Adrenal gland (tissue), 12 donors: ENCODE results near the gene SLC37A1. TPM values are rescaled to one million over a fixed set of nuclear protein-coding genes. Genes with fewer than 3 reads are reported as not detected.

Experiments
- DNase-seq, 7 donors: peaks; one replicate each; pipeline ENCODE4 v3.0.0-alpha.2; 2019 to 2020
- H3K27ac ChIP-seq, 5 donors: fragments of 200-600 bp; sonication (generic) in 4 of 5; 1 replicate in 3 of 5; 2 replicates in 2 of 5; pipeline versions ENCODE4 v1.5.1 to v1.8.0; 2016 to 2020; ENCODE audit warnings: mild to moderate bottlenecking in 1 of 5
- H3K27me3 ChIP-seq: fragments of 200-600 bp; 2 replicates; pipeline ENCODE4 v1.8.0; 2021
- H3K36me3 ChIP-seq, 2 donors: fragments of 200-600 bp; replicated peaks in 1 of 2; 1 replicate in 1 of 2; 2 replicates in 1 of 2; pipeline versions ENCODE4 v1.5.1 to v1.8.0; 2018 to 2022
- H3K4me1 ChIP-seq, 2 donors: fragments of 200-600 bp; replicated peaks in 1 of 2; 1 replicate in 1 of 2; 2 replicates in 1 of 2; pipeline versions ENCODE4 v1.5.1 to v1.8.0; 2018 to 2021
- H3K4me3 ChIP-seq, 4 donors: fragments of 200-600 bp; sonication (generic) in 3 of 4; one replicate each; pipeline ENCODE4 v1.5.1; 2016 to 2018
- H3K9me3 ChIP-seq, 3 donors: fragments of 200-600 bp; sonication (generic) in 1 of 3; replicated peaks in 1 of 3; 1 replicate in 2 of 3; 2 replicates in 1 of 3; pipeline versions ENCODE4 v1.5.1 to v1.8.0; 2016 to 2021
- POLR2A ChIP-seq, 2 donors: fragments of 450-650 bp; IDR thresholded peaks; one replicate each; pipeline ENCODE4 v1.6.1; 2017; ENCODE audit warnings: antibody characterized with exemption in 2 of 2, mild to moderate bottlenecking in 2 of 2, moderate library complexity in 1 of 2
- WGBS, 4 donors: extraction: QIAGEN DNeasy Blood & Tissue Kit in 2 of 4; methylation state at CpG; one replicate each; pipeline versions ENCODE4 v1.1.5 to v1.1.7; 2013 to 2017; 5-methylcytosine and 5-hydroxymethylcytosine counted together
- intact Hi-C, 2 donors: fragments of 100-400 bp; cut with DNase I; formaldehyde crosslinking; loops; one replicate each; pipeline versions ENCODE4 v1.14.1 to v1.15.0; 2022 to 2023
- polyA plus RNA-seq, 3 donors: library from polyadenylated mRNA; stranded (reverse); fragments of 200-250 nt in 2 of 3; fragments of 350-450 nt in 1 of 3; fragmentation: Illumina TruSeq in 1 of 3; extraction: RNeasy Lipid Tissue Mini Kit (QIAGEN cat#74804) in 1 of 3; gene quantifications; one replicate each; pipeline ENCODE4 v1.2.3, GENCODE V29; 2013 to 2014
- total RNA-seq, 9 donors: library from RNA; depleted of rRNA in 4 of 9; stranded (reverse); fragments of >200 nt in 4 of 9; fragments of 120-200 nt in 1 of 9; fragmentation: NEBNext Ultra II Directional in 1 of 9; extraction: Animal tissue kit (Norgen Biotek cat#: 25700) in 1 of 9; gene quantifications; one replicate each; pipeline versions ENCODE4 v1.1.0 to v1.2.4, GENCODE V29; 2013 to 2023
- TF ChIP-seq, protein P1 (sequence below), 6 experiments: fragments of 450-650 bp in 4 of 6; fragments of 200-600 bp in 2 of 6; sonication (generic) in 1 of 6; IDR thresholded peaks; 1 replicate in 5 of 6; 2 replicates in 1 of 6; pipeline versions ENCODE4 v1.5.1 to v1.8.0; 2016 to 2021; ENCODE audit warnings: antibody characterized with exemption in 6 of 6, mild to moderate bottlenecking in 2 of 6, moderate library complexity in 1 of 6
- donor health status: healthy with polysubstance abuse.
- donor health status: Bipolar disorder and iron deficiency.
- donor health status: DM: yes; HTN: yes; CAD: no.
- donor health status: DM: no; HTN: no; CAD: no.
- donor health status: DM: no; HTN: no; CAD: no.
- donor health status: DM: yes; HTN: yes; CAD: no.

Gene SLC37A1
- total and polyA plus RNA-seq, 12 donors = 4.8 to 27.2 (median 16.3) TPM

DNA sequence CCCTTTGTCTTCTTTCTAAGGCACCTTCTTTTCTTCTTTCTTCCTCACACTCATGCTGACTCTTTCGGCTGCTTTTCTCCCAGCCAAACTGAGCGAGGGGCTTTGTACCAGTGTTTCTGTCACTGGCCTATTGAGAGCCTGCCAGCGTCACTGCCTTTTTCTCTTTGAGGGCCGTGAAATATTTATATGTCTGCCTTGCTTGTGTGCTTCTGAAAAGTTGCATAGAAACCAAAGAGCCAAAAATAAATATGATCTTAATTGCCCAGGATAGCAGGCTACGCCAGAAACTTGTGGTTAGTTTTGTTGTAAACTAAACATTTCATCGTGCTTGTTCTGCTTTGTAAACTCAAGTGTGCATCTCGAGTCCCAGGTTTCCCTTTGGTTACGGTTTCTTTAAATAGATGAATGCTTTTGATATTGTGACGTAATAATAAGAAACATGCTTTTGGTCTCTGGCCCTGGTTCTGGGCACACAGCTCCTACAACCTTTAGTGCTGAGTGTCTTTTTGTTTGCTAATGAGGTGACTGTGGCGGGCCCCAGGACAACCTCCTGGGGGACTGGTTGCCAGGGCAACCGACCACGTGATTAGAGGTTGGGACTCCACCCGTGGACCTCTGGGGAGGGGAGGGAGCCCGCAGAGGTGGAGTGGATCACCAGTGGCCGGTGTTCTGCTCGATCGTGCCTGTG lies 10.8 kb downstream of the SLC37A1 start:
- Histone ChIP-seq H3K36me3 (peaks cover 0 to 7% of the 10 kb centered on the region in 2 donors), H3K4me3 (peak overlapping the region in 1 of 4 donors; percentile 5), H3K4me1 (peaks cover 13 to 29% of the 10 kb centered on the region in 2 donors), H3K27me3 (no peaks in the 10 kb centered on the region), H3K9me3 (no peaks in the 10 kb centered on the region), H3K27ac (peak overlapping the region in 2 of 5 donors; percentile 35 to 88)
- WGBS, 4 donors = 48 to 66% (median 60%) methylated on average over 10 to 17 of the region's 17 CpGs
- intact Hi-C loops = no loop called here
- no peak for TF ChIP-seq POLR2A (IDR thresholded peaks at IDR 0.05)
- TF ChIP-seq, protein P1, sequence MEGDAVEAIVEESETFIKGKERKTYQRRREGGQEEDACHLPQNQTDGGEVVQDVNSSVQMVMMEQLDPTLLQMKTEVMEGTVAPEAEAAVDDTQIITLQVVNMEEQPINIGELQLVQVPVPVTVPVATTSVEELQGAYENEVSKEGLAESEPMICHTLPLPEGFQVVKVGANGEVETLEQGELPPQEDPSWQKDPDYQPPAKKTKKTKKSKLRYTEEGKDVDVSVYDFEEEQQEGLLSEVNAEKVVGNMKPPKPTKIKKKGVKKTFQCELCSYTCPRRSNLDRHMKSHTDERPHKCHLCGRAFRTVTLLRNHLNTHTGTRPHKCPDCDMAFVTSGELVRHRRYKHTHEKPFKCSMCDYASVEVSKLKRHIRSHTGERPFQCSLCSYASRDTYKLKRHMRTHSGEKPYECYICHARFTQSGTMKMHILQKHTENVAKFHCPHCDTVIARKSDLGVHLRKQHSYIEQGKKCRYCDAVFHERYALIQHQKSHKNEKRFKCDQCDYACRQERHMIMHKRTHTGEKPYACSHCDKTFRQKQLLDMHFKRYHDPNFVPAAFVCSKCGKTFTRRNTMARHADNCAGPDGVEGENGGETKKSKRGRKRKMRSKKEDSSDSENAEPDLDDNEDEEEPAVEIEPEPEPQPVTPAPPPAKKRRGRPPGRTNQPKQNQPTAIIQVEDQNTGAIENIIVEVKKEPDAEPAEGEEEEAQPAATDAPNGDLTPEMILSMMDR (IDR thresholded peaks at IDR 0.05) = no peak
- peak in 1 of 7 donors; percentile 89 for DNase-seq

DNA sequence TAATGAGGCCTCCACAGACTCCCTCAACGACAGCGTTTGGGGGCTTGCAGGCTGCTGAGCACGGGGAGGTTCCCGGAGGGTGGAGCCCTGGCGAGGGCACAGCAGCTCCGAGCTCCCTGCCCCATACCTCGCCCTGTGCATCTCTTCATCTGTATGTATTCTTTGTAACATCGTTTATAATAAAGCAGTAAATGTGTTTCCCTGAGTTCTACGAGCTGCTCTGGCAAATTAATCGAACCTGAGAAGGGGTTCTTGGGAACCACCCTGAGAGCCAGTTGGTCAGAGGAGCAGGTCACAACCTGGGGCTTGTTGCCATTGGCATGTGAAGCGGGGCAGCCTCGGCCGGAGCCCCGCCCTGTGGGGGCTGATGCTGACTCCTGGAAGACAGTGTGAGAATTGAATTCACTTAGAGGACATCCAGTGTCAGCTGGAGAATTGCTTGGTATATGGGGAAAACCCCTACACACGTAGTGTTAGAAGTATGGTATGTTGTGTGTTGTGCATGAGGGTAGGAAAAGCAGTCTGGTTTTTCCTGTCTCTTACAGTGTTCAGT lies 11.5 kb downstream of the SLC37A1 start:
- H3K27ac ChIP-seq = peak overlapping the region in 2 of 5 donors; percentile 35 to 88
- peaks cover 0 to 7% of the 10 kb centered on the region in 2 donors for H3K36me3 ChIP-seq
- intact Hi-C loops = no loop called here
- peaks cover 13 to 29% of the 10 kb centered on the region in 2 donors for H3K4me1 ChIP-seq
- H3K9me3 ChIP-seq = no peaks in the 10 kb centered on the region
- 51 to 66% (median 62%) methylated on average over 5 to 15 of the region's 15 CpGs for WGBS, 4 donors
- H3K4me3 ChIP-seq = peak overlapping the region in 1 of 4 donors; percentile 5
- TF ChIP-seq, protein P1 (IDR thresholded peaks at IDR 0.05) = no peak
- TF ChIP-seq POLR2A (IDR thresholded peaks at IDR 0.05) = no peak
- DNase-seq = peak in 2 of 7 donors; percentile 29 to 62
- no peaks in the 10 kb centered on the region for H3K27me3 ChIP-seq

DNA sequence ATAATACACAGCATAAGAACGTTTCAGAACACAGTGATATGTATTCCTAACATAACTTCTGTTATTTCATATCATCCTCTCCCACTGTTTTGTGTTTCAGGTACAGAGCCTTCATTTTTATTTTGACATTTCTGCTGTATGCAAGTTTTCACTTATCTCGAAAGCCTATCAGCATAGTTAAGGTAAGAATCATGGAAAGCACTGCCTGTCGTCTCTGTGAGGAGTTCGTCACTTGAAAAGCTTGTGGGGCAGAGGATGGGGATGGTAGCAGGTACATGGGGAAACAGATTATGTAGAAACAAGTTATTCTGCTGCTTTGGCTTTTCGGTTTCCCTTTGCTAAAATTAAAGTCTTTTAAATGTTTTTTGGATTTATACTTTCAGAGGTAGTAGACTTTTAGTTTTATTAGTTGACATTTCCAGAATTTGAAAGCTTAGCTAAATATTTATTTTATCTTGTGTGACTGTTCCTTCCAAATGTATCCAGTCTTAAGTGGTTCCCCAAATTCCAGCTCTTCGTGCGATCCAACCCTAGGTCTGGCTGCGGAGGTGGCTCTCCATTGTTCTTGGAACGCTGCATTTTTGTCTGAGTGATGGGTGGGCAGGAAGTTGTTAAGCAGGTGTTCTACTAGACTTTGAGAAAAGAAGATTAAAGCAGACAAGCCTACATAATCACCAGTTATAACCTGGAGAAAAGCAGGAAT lies 12.2 kb downstream of the SLC37A1 start:
- Histone ChIP-seq H3K4me3 (no peak overlapping the region), H3K9me3 (no peaks in the 10 kb centered on the region), H3K27me3 (no peaks in the 10 kb centered on the region), H3K36me3 (peaks cover 0 to 7% of the 10 kb centered on the region in 2 donors), H3K27ac (peak overlapping the region in 3 of 5 donors; percentile 31 to 88 (median 70)), H3K4me1 (peaks cover 13 to 29% of the 10 kb centered on the region in 2 donors)
- peak in 2 of 7 donors; percentile 18 to 36 for DNase-seq
- intact Hi-C loops = no loop called here
- TF ChIP-seq, protein P1 (IDR thresholded peaks at IDR 0.05) = no peak
- no peak for TF ChIP-seq POLR2A (IDR thresholded peaks at IDR 0.05)
- WGBS, 4 donors = 76 to 84% (median 81%) methylated on average over 9 of the region's 9 CpGs

DNA sequence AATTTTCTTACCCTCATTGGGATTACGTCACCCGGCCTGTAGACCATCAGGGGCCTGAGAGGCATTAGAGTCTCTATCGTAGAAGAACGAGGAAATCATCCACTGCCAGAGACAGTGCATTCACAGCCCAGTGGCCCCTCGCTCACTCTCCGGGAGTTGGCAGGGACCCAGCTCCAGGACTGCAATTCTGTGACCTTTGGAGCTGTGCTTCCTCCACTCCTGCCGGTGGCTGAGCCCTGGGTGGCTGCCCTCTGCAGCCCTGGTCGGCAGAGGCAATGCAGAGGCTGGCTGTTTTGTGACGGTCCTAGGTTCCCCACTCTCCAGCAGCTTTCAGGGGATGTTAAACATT lies 12.7 kb downstream of the SLC37A1 start:
- Histone ChIP-seq H3K27me3 (no peaks in the 10 kb centered on the region), H3K4me1 (peaks cover 13 to 29% of the 10 kb centered on the region in 2 donors), H3K9me3 (no peaks in the 10 kb centered on the region), H3K4me3 (no peak overlapping the region), H3K27ac (peak overlapping the region in 3 of 5 donors; percentile 31 to 88 (median 70)), H3K36me3 (peaks cover 0 to 4% of the 10 kb centered on the region in 2 donors)
- TF ChIP-seq, protein P1 (IDR thresholded peaks at IDR 0.05) = no peak
- TF ChIP-seq POLR2A (IDR thresholded peaks at IDR 0.05) = no peak
- 40 to 52% (median 45%) methylated on average over 7 to 9 of the region's 9 CpGs for WGBS, 4 donors
- intact Hi-C loops = no loop called here
- peak in 6 of 7 donors; percentile 55 to 81 (median 70) for DNase-seq
